KOPT-K1 (cell line): ENCODE data around the gene EME1.
"Not testable (repeated sequence)": the region's sequence is repeated elsewhere in the genome, so short reads cannot be mapped to it uniquely, and the experiment has no call there.

Source experiments
- H3K27ac ChIP-seq: fragments of 200-600 bp; sonication (generic); 2 replicates; pipeline ENCODE4 v1.5.1; 2016; ENCODE audit warnings: antibody characterized with exemption, mild to moderate bottlenecking, low read depth, low read length; ENCODE audit not compliant: poor library complexity, severe bottlenecking
- H3K36me3 ChIP-seq: fragments of 200-600 bp; sonication (generic); 2 replicates; pipeline ENCODE4 v1.5.1; 2017; ENCODE audit warnings: antibody characterized with exemption, mild to moderate bottlenecking, low read length, moderate library complexity; ENCODE audit not compliant: insufficient read depth
- H3K9me3 ChIP-seq: fragments of 200-600 bp; sonication (generic); 2 replicates; pipeline ENCODE4 v1.5.1; 2017; ENCODE audit warnings: antibody characterized with exemption, low read length, mild to moderate bottlenecking; ENCODE audit not compliant: insufficient read depth, poor library complexity, severe bottlenecking

Gene EME1

GRCh38 chr17:50372758-50373556, at the start of gene EME1, which contains the start of gene MRPL27:
Gene EME1, plus strand, starts transcription at chr17:50373229. Its CDS starts 1,980 bp downstream, at chr17:50375209.
Gene MRPL27, minus strand, starts transcription at chr17:50373184. Its CDS starts 14 bp downstream, at chr17:50373170.
- H3K27ac ChIP-seq, result peak within 1 kb of the TSS; percentile 95
- H3K9me3 ChIP-seq, result no peaks in the 10 kb centered on the region
- peaks cover 70% of the 10 kb centered on the region for H3K36me3 ChIP-seq

GRCh38 chr17:50325906-50326305, 47.1 kb upstream of the EME1 start:
- Histone ChIP-seq H3K9me3 (no peaks in the 10 kb centered on the region), H3K36me3 (no peaks in the 10 kb centered on the region)

GRCh38 chr17:50326831-50327364, 46.1 kb upstream of the EME1 start:
- Histone ChIP-seq H3K9me3 (no peaks in the 10 kb centered on the region), H3K36me3 (no peaks in the 10 kb centered on the region), H3K27ac (no peak overlapping the region)

More at GRCh38 chr17:50325906-50326305, 47.1 kb upstream of the EME1 start:
- no peak overlapping the region for H3K27ac ChIP-seq

- Histone ChIP-seq H3K36me3 (no peaks in the 10 kb centered on the region), H3K27ac (no peak overlapping the region), H3K9me3 (no peaks in the 10 kb centered on the region)
Observed at GRCh38 chr17:50328363-50329325, 44.4 kb upstream of the EME1 start.

- Histone ChIP-seq H3K9me3 (no peaks in the 10 kb centered on the region), H3K27ac (no peak overlapping the region)
Observed at GRCh38 chr17:50329716-50330115, 43.3 kb upstream of the EME1 start.

GRCh38 chr17:50330151-50330775, 42.8 kb upstream of the EME1 start:
- Histone ChIP-seq H3K27ac (no peak overlapping the region), H3K36me3 (no peaks in the 10 kb centered on the region), H3K9me3 (no peaks in the 10 kb centered on the region)

More at GRCh38 chr17:50329716-50330115, 43.3 kb upstream of the EME1 start:
- no peaks in the 10 kb centered on the region for H3K36me3 ChIP-seq

GRCh38 chr17:50331085-50331791, 41.8 kb upstream of the EME1 start:
- no peaks in the 10 kb centered on the region for H3K36me3 ChIP-seq
- no peak overlapping the region for H3K27ac ChIP-seq
- H3K9me3 ChIP-seq, result no peaks in the 10 kb centered on the region

GRCh38 chr17:50332196-50332595, 40.8 kb upstream of the EME1 start:
- Histone ChIP-seq H3K27ac (no peak overlapping the region), H3K36me3 (no peaks in the 10 kb centered on the region), H3K9me3 (no peaks in the 10 kb centered on the region)

- H3K9me3 ChIP-seq, H3K36me3 ChIP-seq, H3K27ac ChIP-seq: not testable (repeated sequence)
Observed at GRCh38 chr17:50333291-50334057, 39.6 kb upstream of the EME1 start.

GRCh38 chr17:50337956-50338355, 35.1 kb upstream of the EME1 start:
- no peaks in the 10 kb centered on the region for H3K36me3 ChIP-seq
- H3K9me3 ChIP-seq, result peaks cover 24% of the 10 kb centered on the region
- no peak overlapping the region for H3K27ac ChIP-seq

GRCh38 chr17:50338645-50339044, 34.4 kb upstream of the EME1 start:
- Histone ChIP-seq H3K36me3 (no peaks in the 10 kb centered on the region), H3K27ac (no peak overlapping the region)

GRCh38 chr17:50339381-50339780, 33.6 kb upstream of the EME1 start:
- Histone ChIP-seq H3K27ac (no peak overlapping the region), H3K36me3 (no peaks in the 10 kb centered on the region), H3K9me3 (peaks cover 24% of the 10 kb centered on the region)

More at GRCh38 chr17:50338645-50339044, 34.4 kb upstream of the EME1 start:
- peaks cover 24% of the 10 kb centered on the region for H3K9me3 ChIP-seq

- H3K27ac ChIP-seq, result no peak overlapping the region
- H3K9me3 ChIP-seq, result peaks cover 7% of the 10 kb centered on the region
- no peaks in the 10 kb centered on the region for H3K36me3 ChIP-seq
Observed at GRCh38 chr17:50344731-50345365, 28.2 kb upstream of the EME1 start.
